PC-3 (cell line): ENCODE measurements around the gene HMGB4. TPM values are rescaled to one million over a fixed set of nuclear protein-coding genes. Genes with fewer than 3 reads are reported as not detected.

Experiments used
- ATAC-seq: fragments of 200-7000 bp; cut with Tn5 transposase; 2 replicates; pipeline ENCODE4 v1.9.1; 2020; ENCODE audit warnings: mild to moderate bottlenecking, moderate library complexity
- BruUV-seq: library from RNA; stranded (reverse); fragments of 400-500 nt; replicated peaks from 2 replicates; lab custom pipeline; 2021; lab: Mats Ljungman, UMichigan
- CTCF ChIA-PET: fragments of 300-600 bp; sonication (Branson Sonifier 250); formaldehyde crosslinking; loops from one replicate; lab custom pipeline; 2022; ENCODE audit warnings: antibody characterized with exemption; lab: Charles Lee
- POLR2A ChIA-PET: fragments of 300-600 bp; sonication (Branson Sonifier 250); formaldehyde crosslinking; loops from one replicate; lab custom pipeline; 2022; ENCODE audit warnings: antibody characterized with exemption; ENCODE audit not compliant: unreplicated experiment; lab: Charles Lee
- DNase-seq: peaks from one replicate; pipeline ENCODE4 v3.0.0-alpha.2; 2015
- H2AFZ ChIP-seq: fragments of 300-600 bp; sonication (generic); 2 replicates; pipeline ENCODE4 v1.6.0; 2016; ENCODE audit warnings: antibody characterized with exemption, low read length
- H3F3A ChIP-seq: fragments of 300-600 bp; sonication (generic); one replicate; pipeline ENCODE4 v1.6.0; 2017; ENCODE audit warnings: antibody characterized with exemption, low read length, control low read depth, mild to moderate bottlenecking; ENCODE audit not compliant: unreplicated experiment
- H3K27ac ChIP-seq: fragments of 300-600 bp; sonication (generic); 2 replicates; pipeline ENCODE4 v1.5.1; 2016; ENCODE audit warnings: mild to moderate bottlenecking, low read length
- H3K27me3 ChIP-seq: fragments of 300-600 bp; sonication (generic); 2 replicates; pipeline ENCODE4 v1.6.1; 2016; ENCODE audit warnings: low read length, mixed read lengths
- H3K36me3 ChIP-seq: fragments of 300-600 bp; sonication (generic); 2 replicates; pipeline ENCODE4 v1.6.1; 2016; ENCODE audit warnings: low read depth, mixed run types, low read length, mixed read lengths
- H3K4me1 ChIP-seq: fragments of 300-600 bp; sonication (generic); 2 replicates; pipeline ENCODE4 v1.5.1; 2016; ENCODE audit warnings: low read length; ENCODE audit not compliant: insufficient read depth
- H3K4me2 ChIP-seq: fragments of 300-600 bp; sonication (generic); 2 replicates; pipeline ENCODE4 v1.6.0; 2016; ENCODE audit warnings: low read length
- H3K4me3 ChIP-seq: fragments of 300-600 bp; sonication (generic); 2 replicates; pipeline ENCODE4 v1.5.1; 2016; ENCODE audit warnings: mild to moderate bottlenecking, low read length, mixed read lengths
- H3K79me2 ChIP-seq: fragments of 300-600 bp; sonication (generic); 2 replicates; pipeline ENCODE4 v1.6.1; 2017; ENCODE audit warnings: low read length, mixed read lengths
- H3K9ac ChIP-seq: fragments of 300-600 bp; sonication (generic); 2 replicates; pipeline ENCODE4 v1.6.0; 2016; ENCODE audit warnings: mild to moderate bottlenecking, low read length
- H3K9me2 ChIP-seq: fragments of 300-600 bp; sonication (generic); replicated peaks from 2 replicates; pipeline ENCODE4 v1.6.1; 2016; ENCODE audit warnings: mixed run types, low read length, mixed read lengths
- H3K9me3 ChIP-seq: fragments of 300-600 bp; sonication (generic); 2 replicates; pipeline ENCODE4 v1.6.1; 2016; ENCODE audit warnings: low read length, mixed read lengths
- H4K20me1 ChIP-seq: fragments of 300-600 bp; sonication (generic); 2 replicates; pipeline ENCODE4 v1.6.1; 2016; ENCODE audit warnings: low read length, mixed read lengths
- CTCF ChIP-seq: fragments of 300-600 bp; sonication (generic); conservative IDR thresholded peaks from 2 replicates; pipeline ENCODE4 v1.5.1; 2017; ENCODE audit warnings: antibody characterized with exemption, low read depth, mild to moderate bottlenecking, low read length
- EZH2 ChIP-seq: fragments of 300-600 bp; sonication (generic); IDR thresholded peaks from one replicate; pipeline ENCODE4 v1.6.1; 2017; ENCODE audit warnings: antibody characterized with exemption, mild to moderate bottlenecking, low read length; ENCODE audit not compliant: unreplicated experiment
- EZH2phosphoT487 ChIP-seq: fragments of 300-600 bp; sonication (generic); IDR thresholded peaks from 2 replicates; pipeline ENCODE4 v1.6.1; 2018; ENCODE audit warnings: mild to moderate bottlenecking, antibody characterized with exemption, low read length, borderline replicate concordance
- intact Hi-C: fragments of 100-400 bp; cut with micrococcal nuclease; formaldehyde crosslinking; loops from 2 replicates; pipeline ENCODE4 v1.9.0; 2023
- total RNA-seq: library from RNA; depleted of rRNA; stranded (reverse); fragments of >200 nt; gene quantifications from 2 replicates; pipeline ENCODE4 v1.2.3, GENCODE V29; 2014

Gene HMGB4
- total RNA-seq, 1 experiment from 2014 or later: not detected

DNA sequence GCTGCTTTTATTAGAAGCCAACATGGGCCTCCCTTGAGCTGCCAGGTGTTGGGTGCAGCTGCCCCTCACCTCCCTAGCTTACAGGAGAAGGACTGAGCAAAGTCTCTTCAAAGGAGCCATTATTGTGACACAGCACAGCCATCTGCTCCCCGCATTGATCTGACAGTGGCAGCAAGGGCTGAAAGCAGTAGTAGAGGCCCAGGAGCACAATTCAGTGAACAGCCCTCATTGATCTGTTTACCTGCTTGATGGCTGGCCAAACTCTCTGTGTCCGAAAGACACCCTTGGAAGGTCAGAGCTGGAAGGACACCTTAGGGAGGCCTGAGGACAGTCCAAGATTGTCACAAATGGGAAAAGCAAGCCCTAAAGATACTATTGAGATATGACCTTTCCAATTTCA, 14.5 kb downstream of the HMGB4 start:
- Histone ChIP-seq H3K4me2 (no peak overlapping the region), H4K20me1 (no peaks in the 10 kb centered on the region), H3F3A (no peaks in the 10 kb centered on the region), H3K27me3 (no peaks in the 10 kb centered on the region), H3K4me1 (no peaks in the 10 kb centered on the region), H2AFZ (no peak overlapping the region), H3K27ac (no peak overlapping the region), H3K36me3 (no peaks in the 10 kb centered on the region), H3K4me3 (no peak overlapping the region), H3K9me3 (no peaks in the 10 kb centered on the region), H3K9me2 (no peaks in the 10 kb centered on the region), H3K9ac (no peak overlapping the region), H3K79me2 (no peaks in the 10 kb centered on the region)
- CTCF ChIA-PET: no interaction called here
- TF ChIP-seq EZH2 (no peak), EZH2phosphoT487 (no peak), CTCF (no peak)
- no peak for DNase-seq
- intact Hi-C loops: no loop called here
- no peak for ATAC-seq
- POLR2A ChIA-PET: no interaction called here
- BruUV-seq: no TSS peak

DNA sequence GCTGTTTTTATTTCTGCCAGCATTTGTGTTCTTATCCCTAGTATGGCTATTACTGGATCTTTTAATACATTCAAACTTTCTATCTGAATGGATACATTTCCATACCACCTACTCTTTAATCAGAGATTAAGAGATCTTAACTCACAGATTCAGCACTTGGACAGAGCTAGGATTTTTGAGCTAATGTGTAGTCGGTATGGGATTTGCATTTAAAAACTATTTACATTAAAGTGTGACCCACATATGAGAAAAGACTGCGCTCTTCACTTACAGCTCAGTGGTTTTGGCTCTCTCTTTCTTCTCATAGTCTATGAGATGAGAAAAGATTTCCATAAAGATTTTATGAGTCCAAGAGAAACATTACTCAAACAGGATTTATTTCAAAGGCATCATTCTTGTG, 16.4 kb downstream of the HMGB4 start:
- Histone ChIP-seq H3K9me2 (no peaks in the 10 kb centered on the region), H3F3A (no peaks in the 10 kb centered on the region), H2AFZ (no peak overlapping the region), H3K4me2 (no peak overlapping the region), H4K20me1 (no peaks in the 10 kb centered on the region), H3K9ac (no peak overlapping the region), H3K27me3 (no peaks in the 10 kb centered on the region), H3K9me3 (no peaks in the 10 kb centered on the region), H3K4me3 (no peak overlapping the region), H3K36me3 (no peaks in the 10 kb centered on the region), H3K79me2 (no peaks in the 10 kb centered on the region), H3K4me1 (no peaks in the 10 kb centered on the region), H3K27ac (no peak overlapping the region)
- DNase-seq: no peak
- no peak for TF ChIP-seq EZH2
- TF ChIP-seq EZH2phosphoT487: no peak
- TF ChIP-seq CTCF: no peak
- ChIA-PET POLR2A (no interaction called here), CTCF (no interaction called here)
- intact Hi-C loops: no loop called here
- no peak for ATAC-seq
- BruUV-seq: no TSS peak

DNA sequence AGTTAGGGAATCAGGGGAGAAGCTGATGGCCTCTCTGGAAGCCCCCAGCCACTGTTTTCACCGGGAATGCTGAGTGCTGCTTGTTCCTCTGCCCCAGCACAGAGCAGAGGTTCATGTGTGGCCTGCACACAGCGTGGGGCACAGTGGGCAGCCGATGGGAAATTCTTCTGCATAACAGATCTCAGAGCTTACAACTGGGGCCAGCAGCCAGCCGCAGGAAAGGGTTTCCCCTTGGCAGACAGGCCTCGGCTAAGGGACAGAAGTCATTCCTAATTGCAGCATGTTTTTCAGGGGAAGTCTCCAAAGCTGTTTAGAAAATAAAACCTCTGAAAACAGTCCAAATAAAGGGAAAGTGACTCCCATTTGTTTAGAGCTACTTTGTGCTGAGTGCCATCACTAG, 22.6 kb downstream of the HMGB4 start:
- H3K9ac ChIP-seq: no peak overlapping the region
- H3K79me2 ChIP-seq: no peaks in the 10 kb centered on the region
- no peak for TF ChIP-seq EZH2phosphoT487
- no peak for TF ChIP-seq EZH2
- no peak for TF ChIP-seq CTCF
- H3K4me3 ChIP-seq: no peak overlapping the region
- no peak overlapping the region for H3K4me2 ChIP-seq
- no TSS peak for BruUV-seq
- no peaks in the 10 kb centered on the region for H4K20me1 ChIP-seq
- POLR2A ChIA-PET: no interaction called here
- CTCF ChIA-PET: no interaction called here
- intact Hi-C loops: no loop called here
- H3K4me1 ChIP-seq: no peaks in the 10 kb centered on the region
- H3K36me3 ChIP-seq: no peaks in the 10 kb centered on the region
- H3K9me3 ChIP-seq: no peaks in the 10 kb centered on the region
- H3K27ac ChIP-seq: no peak overlapping the region
- H3K9me2 ChIP-seq: no peaks in the 10 kb centered on the region
- no peak overlapping the region for H2AFZ ChIP-seq
- H3F3A ChIP-seq: no peaks in the 10 kb centered on the region
- ATAC-seq (no peak), DNase-seq (no peak)
- H3K27me3 ChIP-seq: no peaks in the 10 kb centered on the region
